HCT116 (cell line): Measurements from ENCODE around the gene TEX261.
"Not testable (repeated sequence)": the region's sequence is repeated elsewhere in the genome, so short reads cannot be mapped to it uniquely, and the experiment has no call there.

Source experiments
- FOSL1 ChIP-seq: IDR thresholded peaks from 2 replicates; pipeline ENCODE4 v1.6.1; 2012; ENCODE audit warnings: low read depth
- POLR2AphosphoS5 ChIP-seq: IDR thresholded peaks from 2 replicates; pipeline ENCODE4 v1.6.1; 2011; ENCODE audit warnings: mild to moderate bottlenecking, low read depth, low read length, moderate library complexity
- TF ChIP-seq, protein P1 (sequence below), 3 experiments: fragments of 200-600 bp in 1 of 3; sonication (generic) in 1 of 3; IDR thresholded peaks in 2 of 3; conservative IDR thresholded peaks in 1 of 3; 2 replicates each; pipeline ENCODE4 v1.5.1; 2012 to 2017; ENCODE audit warnings: low read depth in 2 of 3, low read length in 2 of 3, antibody characterized with exemption in 1 of 3, borderline replicate concordance in 1 of 3, control low read depth in 1 of 3, mild to moderate bottlenecking in 1 of 3, mixed read lengths in 1 of 3, mixed run types in 1 of 3, moderate library complexity in 1 of 3; ENCODE audit not compliant: insufficient read depth in 1 of 3

DNA sequence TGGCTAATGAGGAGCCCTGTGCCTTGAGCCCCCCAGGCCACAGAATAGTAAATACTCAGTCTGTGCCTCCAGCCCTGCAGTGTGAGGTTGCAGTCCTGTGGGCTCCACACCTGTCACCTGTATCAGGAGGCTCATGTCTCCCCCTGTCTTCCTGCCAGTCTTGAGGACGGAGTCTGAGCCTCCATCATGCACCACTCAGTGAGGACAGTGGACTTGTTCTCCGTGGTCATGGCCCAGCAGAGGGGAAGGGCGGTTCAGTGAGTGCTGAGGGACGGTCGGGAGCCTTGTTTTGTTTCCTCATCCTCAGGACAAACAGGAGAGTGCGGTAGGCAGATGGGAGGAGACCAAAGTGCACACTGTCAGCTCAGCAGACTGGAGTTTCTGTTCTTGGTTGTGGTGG lies 17.1 kb upstream of the TEX261 start:
- not testable (repeated sequence) for TF ChIP-seq POLR2AphosphoS5, FOSL1
- TF ChIP-seq, protein P1, sequence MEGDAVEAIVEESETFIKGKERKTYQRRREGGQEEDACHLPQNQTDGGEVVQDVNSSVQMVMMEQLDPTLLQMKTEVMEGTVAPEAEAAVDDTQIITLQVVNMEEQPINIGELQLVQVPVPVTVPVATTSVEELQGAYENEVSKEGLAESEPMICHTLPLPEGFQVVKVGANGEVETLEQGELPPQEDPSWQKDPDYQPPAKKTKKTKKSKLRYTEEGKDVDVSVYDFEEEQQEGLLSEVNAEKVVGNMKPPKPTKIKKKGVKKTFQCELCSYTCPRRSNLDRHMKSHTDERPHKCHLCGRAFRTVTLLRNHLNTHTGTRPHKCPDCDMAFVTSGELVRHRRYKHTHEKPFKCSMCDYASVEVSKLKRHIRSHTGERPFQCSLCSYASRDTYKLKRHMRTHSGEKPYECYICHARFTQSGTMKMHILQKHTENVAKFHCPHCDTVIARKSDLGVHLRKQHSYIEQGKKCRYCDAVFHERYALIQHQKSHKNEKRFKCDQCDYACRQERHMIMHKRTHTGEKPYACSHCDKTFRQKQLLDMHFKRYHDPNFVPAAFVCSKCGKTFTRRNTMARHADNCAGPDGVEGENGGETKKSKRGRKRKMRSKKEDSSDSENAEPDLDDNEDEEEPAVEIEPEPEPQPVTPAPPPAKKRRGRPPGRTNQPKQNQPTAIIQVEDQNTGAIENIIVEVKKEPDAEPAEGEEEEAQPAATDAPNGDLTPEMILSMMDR (IDR thresholded peaks at IDR 0.05 in 2 of 3, conservative IDR thresholded peaks at IDR 0.05 in 1 of 3; ENCODE audit: borderline replicate concordance in 1 of 3, insufficient read depth in 1 of 3, low read depth in 2 of 3, low read length in 2 of 3) = not testable (repeated sequence)
